HG03060 (cell line): Measurements from ENCODE around the gene PIK3R3.

Source experiments
- ATAC-seq: cut with Tn5 transposase; IDR thresholded peaks from one replicate; pipeline ENCODE4 v1.9.1; 2021; ENCODE audit warnings: low read depth, moderate number of reproducible peaks; ENCODE audit not compliant: unreplicated experiment

Gene PIK3R3

DNA sequence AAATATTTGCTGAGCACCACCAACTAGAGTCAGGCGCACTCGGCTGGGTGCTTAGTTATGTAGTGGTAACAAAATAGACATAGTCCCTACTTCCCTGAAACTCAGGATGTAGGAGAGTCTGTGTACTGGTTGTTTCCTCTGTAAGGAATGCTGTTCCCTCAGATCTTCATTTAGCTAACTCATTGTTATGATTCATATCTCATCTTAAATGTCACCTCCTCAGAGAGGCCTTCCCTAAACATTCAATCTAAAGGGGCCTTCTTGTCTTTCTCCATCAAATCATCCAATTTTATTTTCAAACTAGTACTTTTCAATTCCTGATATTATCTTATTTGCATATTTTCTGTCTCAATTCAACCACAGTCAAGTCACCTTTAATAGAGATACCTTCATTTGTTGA, 132.9 kb downstream of the PIK3R3 start:
- ATAC-seq, result no peak

DNA sequence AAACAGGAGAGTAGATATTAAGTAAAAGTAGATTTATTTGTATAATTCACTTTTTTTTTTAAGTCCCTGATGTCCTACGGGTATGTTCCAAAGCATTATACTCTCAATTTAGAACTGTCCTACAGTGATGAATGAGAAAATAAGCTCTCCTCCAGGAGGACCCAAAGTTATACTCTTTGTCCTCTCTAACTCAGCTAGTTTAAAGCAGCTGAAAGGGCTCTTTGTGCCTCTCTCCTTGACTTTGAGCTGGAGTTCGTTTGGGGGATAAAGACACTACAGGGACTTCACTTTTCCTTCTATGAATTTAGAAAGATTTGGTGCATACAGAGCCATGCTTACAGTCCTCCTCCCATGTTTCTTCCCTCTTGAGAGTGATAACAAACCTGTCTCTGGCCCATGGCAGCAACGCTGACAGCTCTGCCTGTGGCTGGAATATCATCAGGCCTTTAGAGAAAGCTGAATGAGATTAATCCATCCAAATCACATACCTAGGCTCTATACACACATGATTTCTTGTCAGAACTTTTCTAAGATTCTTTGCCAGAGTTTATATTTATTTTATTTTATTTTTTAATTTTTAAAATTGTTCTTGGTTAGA, 134.3 kb downstream of the PIK3R3 start:
- ATAC-seq, result no peak

DNA sequence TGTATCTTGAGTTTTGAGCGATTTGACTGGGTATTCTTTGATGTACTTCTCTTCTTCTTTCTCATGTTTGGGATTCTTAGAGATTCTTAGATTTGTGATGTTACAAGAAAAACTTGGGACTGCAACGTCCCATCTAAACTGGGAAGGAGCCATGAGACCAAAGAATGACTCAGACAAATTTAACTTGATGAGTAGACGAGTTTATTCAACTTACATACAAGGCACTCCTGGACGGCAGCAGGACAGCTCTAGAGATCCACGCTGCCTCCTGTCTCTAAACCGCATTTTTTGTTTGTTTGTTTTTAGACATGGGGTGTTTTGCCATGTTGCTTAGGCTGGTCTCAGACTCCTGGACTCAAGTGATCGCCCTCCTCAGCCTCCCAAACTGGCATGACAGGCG, 137.1 kb downstream of the PIK3R3 start:
- ATAC-seq, result no peak

DNA sequence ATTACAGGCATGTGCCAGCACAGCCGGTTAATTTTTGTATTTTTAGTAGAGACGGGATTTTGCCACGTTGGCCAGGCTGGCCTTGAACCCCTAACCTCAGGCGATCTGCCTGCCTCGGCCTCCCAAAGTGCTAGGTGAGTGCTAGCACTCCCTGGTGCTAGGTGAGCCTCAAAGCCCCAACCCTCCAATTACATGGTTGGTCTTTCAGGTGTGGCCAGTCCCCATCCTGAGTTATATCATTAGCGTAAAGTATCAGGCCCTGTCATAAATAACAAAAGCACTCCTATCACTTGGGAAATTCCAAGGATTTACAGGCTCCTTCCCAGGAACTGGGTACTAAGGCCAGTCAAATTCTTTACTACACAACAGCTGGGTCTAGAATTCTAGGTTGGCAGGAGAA, 138.0 kb downstream of the PIK3R3 start:
- ATAC-seq, result no peak
